Measurements from ENCODE around the gene LMF1.

LMF1 gene

DNA sequence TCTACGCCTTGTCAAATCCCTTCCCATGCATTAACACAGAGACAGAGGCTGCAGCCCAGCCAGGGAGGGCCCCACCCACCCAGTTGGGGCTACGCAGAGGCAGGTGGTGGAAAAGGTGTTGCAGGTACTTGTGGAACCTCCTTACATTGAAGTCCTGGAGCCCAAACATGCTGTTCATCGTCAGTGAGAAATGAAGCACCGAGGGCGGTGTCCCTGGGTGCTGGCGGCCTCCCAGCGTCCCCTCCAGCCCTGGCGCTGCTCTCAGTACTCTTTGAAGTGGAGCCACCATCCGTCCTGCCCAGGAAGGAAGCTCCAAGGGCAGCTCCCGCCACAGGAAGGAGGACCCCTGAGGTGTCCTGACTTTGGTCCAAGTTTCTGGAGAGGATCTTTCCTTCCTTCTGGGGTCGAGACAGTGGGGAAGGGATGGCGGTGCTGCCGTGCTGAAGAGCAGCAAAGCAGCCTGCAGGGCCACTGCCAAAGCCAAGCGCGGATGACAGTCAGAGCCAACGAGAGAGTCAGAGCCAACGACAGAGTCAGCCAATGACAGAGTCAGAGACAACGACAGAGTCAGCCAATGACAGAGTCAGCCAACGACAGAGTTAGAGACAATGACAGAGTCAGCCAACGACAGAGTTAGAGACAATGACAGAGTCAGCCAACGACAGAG lies 23.4 kb downstream of the LMF1 start:
- no peak for DNase-seq

DNA sequence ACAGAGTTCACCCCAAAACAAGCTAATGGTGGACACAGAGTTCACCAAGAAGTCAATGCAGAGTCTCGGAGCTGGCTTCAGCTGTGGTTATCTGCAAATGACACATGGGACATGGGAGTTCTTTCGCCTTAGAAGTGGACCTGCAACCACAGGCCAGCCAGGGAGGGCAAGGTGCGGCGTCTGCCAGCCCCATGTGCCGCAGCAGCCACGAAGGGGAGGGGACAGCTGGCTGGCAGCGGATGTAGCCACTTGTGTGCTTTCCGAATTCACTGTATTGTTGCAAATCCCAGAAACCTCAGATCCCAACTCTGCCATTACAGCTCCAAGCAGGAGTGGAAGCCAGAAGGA lies 24.8 kb downstream of the LMF1 start:
- DNase-seq: no peak

- no peak for DNase-seq
Measured at GRCh38 chr16:945271-946047, 25.3 kb downstream of the LMF1 start.

DNA sequence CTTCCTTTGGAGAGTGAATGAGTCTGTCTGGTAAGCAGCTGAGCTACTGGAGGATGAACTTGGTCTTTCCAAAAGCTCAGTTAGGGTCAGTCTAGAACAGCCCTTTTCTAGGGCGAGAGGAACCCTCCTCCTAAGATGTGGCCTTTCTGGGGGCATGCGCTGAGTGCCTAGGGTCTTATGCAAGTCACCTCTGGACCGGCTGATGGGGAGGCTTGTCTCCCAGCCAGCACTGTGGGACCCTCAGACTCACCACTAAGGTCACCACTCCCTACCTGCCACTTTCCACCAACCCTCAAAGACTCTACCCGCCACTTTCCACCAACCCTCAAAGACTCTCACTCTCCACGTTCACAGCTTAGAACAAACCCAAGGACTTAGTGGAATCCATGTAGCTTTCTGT lies 26.8 kb downstream of the LMF1 start:
- DNase-seq: no peak

DNA sequence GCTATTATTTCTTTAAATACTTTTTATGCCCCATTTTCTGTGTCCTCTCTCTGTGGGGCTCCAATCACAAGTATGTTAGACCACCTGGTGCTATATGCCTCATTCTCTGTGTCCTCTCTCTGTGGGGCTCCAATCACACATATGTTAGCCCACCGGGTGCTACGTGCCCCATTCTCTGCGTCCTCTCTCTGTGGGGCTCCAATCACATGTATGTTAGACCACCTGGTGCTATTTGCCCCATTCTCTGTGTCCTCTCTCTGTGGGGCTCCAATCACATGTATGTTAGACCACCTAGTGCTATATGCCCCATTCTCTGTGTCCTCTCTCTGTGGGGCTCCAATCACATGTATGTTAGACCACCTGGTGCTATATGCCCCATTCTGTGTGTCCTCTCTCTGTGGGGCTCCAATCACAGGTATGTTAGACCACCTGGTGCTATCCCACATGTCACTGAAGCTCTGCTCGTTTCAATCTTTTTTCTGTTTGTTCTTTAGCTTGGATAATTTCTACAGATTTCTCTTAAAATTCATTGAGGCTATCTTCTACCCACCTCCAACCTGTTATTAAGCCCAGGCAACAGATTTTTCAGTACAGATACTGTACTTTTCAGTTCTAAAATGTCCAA lies 28.2 kb downstream of the LMF1 start:
- DNase-seq: no peak

DNA sequence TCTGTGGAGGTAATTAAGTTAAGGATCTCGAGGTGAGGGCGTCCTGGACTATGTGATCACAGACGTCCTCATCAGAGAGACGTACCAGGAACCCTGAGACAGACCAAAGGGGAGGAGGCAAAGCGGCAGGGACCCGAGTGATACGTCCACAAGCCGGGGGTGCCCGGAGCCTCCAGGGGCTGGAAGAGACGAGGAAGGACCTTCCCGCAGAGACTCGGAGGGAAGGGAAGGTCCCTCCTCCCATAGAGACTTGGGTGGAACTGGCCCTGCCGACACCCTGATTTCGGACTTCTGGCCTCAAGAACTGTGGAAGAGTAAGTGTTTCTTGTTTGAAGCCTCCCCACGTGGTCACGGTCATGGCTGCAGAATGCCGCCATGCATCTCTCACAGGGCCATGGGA lies 30.8 kb downstream of the LMF1 start:
- DNase-seq: no peak

GRCh38 chr16:939311-939710 lies 31.5 kb downstream of the LMF1 start:
- DNase-seq: no peak

DNA sequence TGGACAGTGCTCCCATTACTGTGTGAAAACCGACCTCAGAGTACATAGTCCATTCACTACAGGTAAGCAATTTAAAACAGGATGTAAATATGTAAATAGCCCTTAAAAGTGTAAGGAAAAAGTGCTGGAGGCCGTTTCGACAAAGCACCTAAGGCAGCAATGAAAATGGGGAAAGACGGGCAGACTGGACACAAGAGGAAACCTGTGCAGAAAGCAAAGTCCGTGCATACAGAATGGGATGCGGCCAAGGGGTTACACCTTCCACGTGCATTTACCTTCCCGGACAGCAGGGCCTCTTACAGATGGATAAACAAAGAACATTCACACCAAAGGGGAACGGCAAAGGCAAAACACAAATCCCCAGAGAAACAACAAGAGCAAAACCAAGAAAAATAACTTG lies 32.0 kb downstream of the LMF1 start:
- no peak for DNase-seq

DNA sequence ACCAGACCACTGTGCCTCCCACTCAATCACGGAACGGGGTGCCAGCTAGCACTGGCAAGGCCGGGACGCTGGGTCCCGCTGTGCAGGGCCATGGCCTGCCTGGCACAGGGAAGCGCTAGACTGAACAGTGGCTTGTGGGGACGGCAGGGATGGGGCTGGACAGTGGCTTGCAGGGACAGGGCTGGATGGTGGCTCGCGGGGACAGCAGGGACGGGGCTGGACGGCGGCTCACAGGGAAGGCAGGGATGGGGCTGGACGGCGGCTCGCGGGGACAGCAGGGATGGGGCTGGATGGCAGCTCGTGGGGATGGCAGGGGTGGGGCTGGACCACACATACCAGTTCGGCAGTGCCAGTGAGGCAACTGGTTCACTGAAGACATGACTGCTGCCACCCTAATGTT lies 32.6 kb downstream of the LMF1 start:
- no peak for DNase-seq

GRCh38 chr16:937723-938122 lies 33.1 kb downstream of the LMF1 start:
- no peak for DNase-seq

DNA sequence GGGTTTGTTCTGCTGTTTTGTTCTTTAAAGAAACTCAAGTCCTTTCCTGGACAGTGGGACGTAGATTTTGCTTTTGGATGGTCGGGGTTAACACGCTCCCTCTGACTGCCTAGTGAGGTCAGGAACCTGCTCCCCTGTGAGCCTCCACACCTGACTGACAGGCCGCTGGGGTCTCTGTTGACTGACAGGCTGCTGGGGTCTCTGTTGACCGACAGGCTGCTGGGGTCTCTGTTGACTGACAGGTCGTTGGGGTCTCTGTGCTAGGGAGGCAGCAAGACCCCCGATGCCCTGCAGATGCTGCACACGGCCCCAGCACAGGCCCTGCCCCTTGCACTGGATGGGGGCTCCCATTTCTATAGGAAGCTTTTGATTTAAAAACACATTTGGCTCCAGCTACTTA lies 33.5 kb downstream of the LMF1 start:
- DNase-seq: no peak

DNA sequence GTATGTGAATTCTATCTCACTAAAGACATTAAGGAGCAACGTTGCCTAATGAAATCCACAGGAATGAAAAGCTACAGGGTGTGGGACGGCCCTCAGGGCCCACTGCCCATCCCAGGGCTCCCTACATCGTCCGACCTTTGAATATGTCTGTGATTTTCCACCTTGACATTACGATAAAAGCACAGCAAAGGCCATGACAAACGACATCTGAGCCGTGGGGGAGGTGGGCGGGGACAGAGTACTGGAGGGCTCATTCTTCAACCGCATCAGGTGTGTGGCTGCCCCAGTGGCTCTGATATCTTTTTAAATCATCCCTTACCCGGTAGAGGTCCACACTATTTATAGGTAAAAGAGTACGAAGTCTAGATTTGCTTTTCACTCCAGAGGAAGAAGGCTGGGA lies 35.1 kb downstream of the LMF1 start:
- no peak for DNase-seq

DNA sequence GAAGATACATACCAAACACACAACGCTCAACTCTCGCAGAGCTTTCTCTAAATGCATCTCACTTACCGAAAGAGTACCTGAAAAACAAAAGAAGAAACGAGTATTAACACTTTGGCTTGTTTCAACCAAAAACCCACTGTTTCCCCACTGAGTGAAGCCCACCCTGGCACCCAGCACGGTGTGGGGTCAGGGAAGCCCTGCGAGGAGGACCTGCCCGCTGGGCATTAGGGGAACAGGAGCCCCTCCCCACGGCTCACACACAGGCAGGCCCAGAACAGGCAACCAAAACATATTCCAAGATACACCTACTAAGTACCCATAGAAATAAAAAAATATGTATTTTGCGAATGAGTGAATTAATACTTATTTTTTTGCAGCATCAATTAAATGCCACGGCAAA lies 36.6 kb downstream of the LMF1 start:
- no peak for DNase-seq

DNA sequence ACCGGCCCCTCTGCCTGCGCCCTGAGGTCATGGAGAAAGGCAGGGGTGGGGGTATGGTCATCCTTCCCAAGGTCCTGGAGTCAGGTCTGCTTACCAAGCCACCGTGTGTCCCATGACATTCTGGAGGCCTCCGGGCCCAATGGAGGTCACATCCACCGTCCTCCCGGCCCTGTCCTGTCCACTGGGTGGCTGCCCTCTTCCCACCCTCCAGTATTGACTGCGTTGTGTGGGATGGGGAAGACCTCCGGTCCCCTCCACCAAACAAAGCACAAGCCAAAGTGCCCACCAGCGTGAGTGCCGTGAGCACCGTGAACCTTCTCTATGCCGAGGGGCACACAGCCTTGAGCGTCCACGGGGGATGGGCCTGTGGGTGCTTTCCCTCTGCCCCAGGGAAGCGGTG lies 37.2 kb downstream of the LMF1 start:
- no peak for DNase-seq

DNA sequence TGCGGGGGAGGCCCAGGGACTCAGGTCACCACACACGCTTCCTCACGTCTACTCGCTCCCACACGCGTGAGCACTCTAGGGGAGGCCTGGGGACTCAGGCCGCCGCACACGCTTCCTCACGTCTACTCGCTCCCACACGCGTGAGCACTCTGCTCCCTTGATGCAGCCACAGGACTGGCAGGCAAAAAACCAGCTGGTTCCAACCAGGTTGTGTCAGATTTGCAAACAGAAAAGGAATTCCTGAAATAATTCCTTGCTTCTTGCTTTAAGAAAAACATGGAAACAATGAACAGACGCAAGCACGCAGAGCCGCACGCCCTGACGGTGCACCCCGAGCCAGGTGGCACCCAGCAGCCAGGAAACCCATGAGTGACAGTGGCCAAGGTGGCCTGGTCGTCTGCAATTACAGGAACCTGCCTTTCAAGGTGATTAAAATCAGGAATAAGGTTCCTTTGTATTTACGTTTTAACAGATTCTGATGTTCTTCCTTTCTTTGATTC lies 37.9 kb downstream of the LMF1 start:
- DNase-seq: no peak

- DNase-seq: no peak
Measured at GRCh38 chr16:931626-932500, 38.9 kb downstream of the LMF1 start.

DNA sequence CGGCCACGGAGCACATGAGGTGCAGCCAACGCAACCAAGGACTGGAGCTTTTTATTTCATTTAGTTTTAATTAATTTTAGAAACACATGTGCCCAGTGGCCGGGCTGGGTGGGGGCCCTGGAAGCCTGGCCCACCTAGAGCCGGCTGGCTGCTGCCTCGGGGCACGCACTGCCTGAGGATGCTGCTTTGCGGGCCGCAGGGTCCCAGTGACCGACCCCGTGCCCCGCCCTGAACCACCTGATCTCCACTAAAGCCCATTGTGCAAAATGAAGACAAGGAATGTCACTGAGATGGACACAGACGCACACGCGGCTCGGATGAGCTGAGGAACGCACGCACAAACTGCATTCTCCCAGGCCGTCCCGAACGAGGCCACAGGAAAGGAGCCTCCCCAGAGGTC lies 39.6 kb downstream of the LMF1 start:
- no peak for DNase-seq

GRCh38 chr16:930511-930910 lies 40.3 kb downstream of the LMF1 start:
- no peak for DNase-seq

- DNase-seq: no peak
Measured at GRCh38 chr16:930076-930475, 40.7 kb downstream of the LMF1 start.

- DNase-seq: no peak
Measured at GRCh38 chr16:929227-930073, 41.3 kb downstream of the LMF1 start.

DNA sequence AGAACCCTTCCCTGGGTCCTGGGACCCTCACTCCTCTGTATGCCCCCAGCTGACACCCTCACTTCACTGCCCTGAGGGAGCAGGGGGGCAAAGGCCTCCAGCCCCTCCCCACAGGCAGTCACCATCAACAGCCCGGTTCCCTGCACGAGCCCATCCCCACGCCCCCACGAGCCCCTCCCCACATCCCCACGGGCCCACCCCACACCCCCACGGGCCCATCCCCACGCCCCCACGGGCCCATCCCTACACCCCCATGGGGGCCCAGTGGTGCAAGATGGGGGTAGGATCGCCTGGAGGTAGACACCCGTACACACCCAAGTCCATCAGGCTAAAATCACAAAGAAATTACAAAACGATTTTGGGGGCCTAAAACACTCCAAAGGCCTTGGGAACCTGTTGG lies 42.3 kb downstream of the LMF1 start:
- DNase-seq: no peak

- no peak for DNase-seq
Measured at GRCh38 chr16:927931-928330, 42.9 kb downstream of the LMF1 start.

Data from NCI-H226 (cell line).